Right lobe of liver (tissue), 4 donors: ENCODE data around the gene IRF8.

Source experiments
- CTCF ChIP-seq, 4 donors: fragments of 200-600 bp in 3 of 4; fragments of 450-650 bp in 1 of 4; IDR thresholded peaks; one replicate each; pipeline versions ENCODE4 v1.5.1 to v1.8.0; 2016 to 2022; ENCODE audit warnings: antibody characterized with exemption in 4 of 4, mild to moderate bottlenecking in 2 of 4
- POLR2A ChIP-seq: fragments of 450-650 bp; IDR thresholded peaks from one replicate; pipeline ENCODE4 v1.6.1; 2017; ENCODE audit warnings: antibody characterized with exemption, mild to moderate bottlenecking
- donor health status: DM: no; HTN: no; CAD: no.
- donor health status: DM: no; HTN: no; CAD: no.
- donor health status: DM: no; HTN: yes; CAD: no.

GRCh38 chr16:85969159-85969558 lies 70.2 kb downstream of the IRF8 start:
- TF ChIP-seq CTCF (IDR thresholded peaks at IDR 0.05): no peak
- TF ChIP-seq POLR2A: no peak
